K562 (cell line): ENCODE data around the gene AP1B1. TPM values are rescaled to one million over a fixed set of nuclear protein-coding genes. Genes with fewer than 3 reads are reported as not detected.

Source experiments
- BRD4 ChIP-seq: fragments of 200-600 bp; sonication (generic); IDR thresholded peaks from 2 replicates; pipeline ENCODE4 v1.6.1; 2017; ENCODE audit warnings: inconsistent platforms
- CBX8 ChIP-seq: fragments of 200-600 bp; sonication (generic); IDR thresholded peaks from 2 replicates; pipeline ENCODE4 v1.6.1; 2012; ENCODE audit warnings: borderline replicate concordance, mixed run types, low read depth, mild to moderate bottlenecking, moderate library complexity, mixed read lengths, low read length, control low read depth, inconsistent platforms; ENCODE audit not compliant: poor library complexity, severe bottlenecking; ENCODE audit errors: extremely low read depth
- CSDE1 ChIP-seq, 2 experiments: fragments of 450-650 bp; IDR thresholded peaks; 2 replicates each; pipeline ENCODE4 v1.6.1; 2016; ENCODE audit warnings: mild to moderate bottlenecking in 1 of 2
- ELF2 ChIP-seq: fragments of 250-450 bp; sonication (Bioruptor Pico); IDR thresholded peaks from 2 replicates; pipeline ENCODE4 v1.5.0; 2021; ENCODE audit warnings: mild to moderate bottlenecking
- ETV1 ChIP-seq: fragments of 450-650 bp; conservative IDR thresholded peaks from 2 replicates; pipeline ENCODE4 v1.6.1; 2016; ENCODE audit warnings: missing genetic modification characterization, control low read depth, low read depth, missing compliant biosample characterization
- HDGF ChIP-seq: fragments of 450-650 bp; IDR thresholded peaks from 2 replicates; pipeline ENCODE4 v1.6.1; 2016
- HLTF ChIP-seq: fragments of 450-650 bp; IDR thresholded peaks from 2 replicates; pipeline ENCODE4 v1.6.1; 2016
- ILF3 ChIP-seq: fragments of 450-650 bp; IDR thresholded peaks from 2 replicates; pipeline ENCODE4 v1.6.1; 2018; ENCODE audit warnings: antibody characterized with exemption, mild to moderate bottlenecking, moderate library complexity, borderline replicate concordance
- JUNB ChIP-seq: fragments of 450-650 bp; formaldehyde crosslinking; conservative IDR thresholded peaks from 2 replicates; pipeline ENCODE4 v1.4.0; 2020; ENCODE audit warnings: mild to moderate bottlenecking
- KDM1A ChIP-seq, 2 experiments: fragments of 450-650 bp; IDR thresholded peaks; 2 replicates each; pipeline ENCODE4 v1.6.1; 2016; ENCODE audit warnings: mild to moderate bottlenecking in 2 of 2
- NEUROD1 ChIP-seq: fragments of 150-350 bp; IDR thresholded peaks from 2 replicates; pipeline ENCODE4 v1.6.1; 2014; ENCODE audit warnings: borderline replicate concordance, low read length, low read depth; ENCODE audit not compliant: partially characterized antibody
- NUFIP1 ChIP-seq: fragments of 450-650 bp; IDR thresholded peaks from 2 replicates; pipeline ENCODE4 v1.6.1; 2018; ENCODE audit not compliant: partially characterized antibody
- SIN3A ChIP-seq, 2 experiments: fragments of 150-350 bp in 1 of 2; IDR thresholded peaks; 2 replicates each; pipeline ENCODE4 v1.6.1; 2011 to 2016; ENCODE audit warnings: borderline replicate concordance in 2 of 2, low read depth in 2 of 2, low read length in 2 of 2, mild to moderate bottlenecking in 2 of 2, moderate library complexity in 2 of 2; ENCODE audit not compliant: control insufficient read depth in 1 of 2
- SIN3B ChIP-seq: fragments of 450-650 bp; IDR thresholded peaks from 2 replicates; pipeline ENCODE4 v1.6.1; 2017; ENCODE audit warnings: low read depth, mild to moderate bottlenecking, moderate library complexity
- ZBED1 ChIP-seq: IDR thresholded peaks from 2 replicates; pipeline ENCODE4 v1.6.1; 2014
- ZKSCAN3 ChIP-seq: fragments of 250-450 bp; sonication (Bioruptor Pico); IDR thresholded peaks from 2 replicates; pipeline ENCODE4 v1.4.0; 2020
- ZNF253 ChIP-seq: fragments of 250-450 bp; sonication (Bioruptor Pico); conservative IDR thresholded peaks from 2 replicates; pipeline ENCODE4 v1.6.1; 2021; ENCODE audit warnings: mild to moderate bottlenecking
- polyA plus RNA-seq, 8 experiments: library from polyadenylated mRNA; depleted of rRNA in 4 of 8; stranded (reverse) in 5 of 8; unstranded in 3 of 8; fragments of >200 nt; fragmentation: Nextera tagmentation in 2 of 8; fragmentation: Illumina TruSeq in 1 of 8; extraction: Ambion mirVana in 2 of 8; extraction: Trizol in 1 of 8; gene quantifications; 2 replicates each; pipeline versions ENCODE4 v1.2.1 to v1.2.3, GENCODE V29; 2011 to 2014; ENCODE audit warnings: inconsistent platforms in 1 of 8, missing spikeins in 1 of 8
- total RNA-seq, 7 experiments: library from RNA; depleted of rRNA in 6 of 7; stranded (reverse); fragments of >200 nt in 6 of 7; fragmentation: Illumina TruSeq in 2 of 7; extraction: Trizol in 2 of 7; gene quantifications; 2 replicates each; pipeline versions ENCODE4 v1.2.1 to v1.2.3, GENCODE V29; 2011 to 2021; ENCODE audit warnings: low replicate concordance in 1 of 7
- TF ChIP-seq, protein P1 (sequence below): fragments of 250-450 bp; sonication (Bioruptor Pico); IDR thresholded peaks from 2 replicates; pipeline ENCODE4 v1.4.0; 2020; ENCODE audit warnings: mild to moderate bottlenecking, moderate library complexity
- TF ChIP-seq, protein P2 (sequence below), 3 experiments: fragments of 200-800 bp in 1 of 3; sonication (Bioruptor generic) in 1 of 3; sonication (generic) in 1 of 3; formaldehyde crosslinking in 1 of 3; IDR thresholded peaks; 2 replicates each; pipeline versions ENCODE4 v1.6.1 to v1.8.0; 2016 to 2022; ENCODE audit warnings: mild to moderate bottlenecking in 2 of 3, missing compliant biosample characterization in 2 of 3, missing genetic modification characterization in 2 of 3, missing genetic modification reagents in 1 of 3
- TF ChIP-seq, protein P3 (sequence below): IDR thresholded peaks from 3 replicates; pipeline ENCODE4 v1.6.1; 2011; ENCODE audit warnings: borderline replicate concordance, mild to moderate bottlenecking; ENCODE audit not compliant: insufficient read length, insufficient read depth
- TF ChIP-seq, protein P4 (sequence below), 2 experiments: fragments of 450-650 bp in 1 of 2; sonication (generic) in 1 of 2; formaldehyde crosslinking; conservative IDR thresholded peaks; 2 replicates each; pipeline versions ENCODE4 v1.4.0 to v1.8.1; 2020 to 2022; ENCODE audit warnings: mild to moderate bottlenecking in 1 of 2, missing genetic modification reagents in 1 of 2
- TF ChIP-seq, protein P5 (sequence below): IDR thresholded peaks from 2 replicates; pipeline ENCODE4 v1.6.1; 2014; ENCODE audit warnings: antibody characterized with exemption

The AP1B1 gene
- total and polyA plus RNA-seq, 9 of the 15 experiments (the other 6 are each of a cell fraction or from before 2014, with no cell fraction given), result 1.2 to 60.9 (median 30.1) TPM

DNA sequence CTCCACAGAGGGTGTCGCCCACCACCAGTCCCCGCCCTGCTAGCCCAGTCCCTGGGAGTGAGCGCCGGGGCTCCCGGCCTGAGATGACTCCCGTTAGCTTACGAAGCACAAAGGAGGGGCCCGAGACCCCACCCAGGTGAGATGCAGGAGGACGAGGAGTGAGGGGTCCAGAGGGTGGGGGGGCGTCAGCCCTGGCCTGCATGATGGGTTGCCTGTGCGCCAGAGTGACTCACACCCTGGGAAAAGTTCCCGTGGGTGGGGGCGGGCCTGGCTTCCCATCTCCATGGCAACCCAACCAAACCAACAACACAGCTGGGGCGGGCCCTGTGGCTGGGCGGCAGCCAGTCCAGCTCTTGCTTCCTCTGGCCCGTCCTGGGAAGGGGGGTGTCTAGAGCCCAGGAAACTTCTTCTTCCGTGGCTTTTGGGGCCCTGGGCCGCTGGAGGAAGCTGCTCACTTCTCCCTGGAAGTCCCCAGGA, 77.5 kb downstream of the AP1B1 start (continued):
- TF ChIP-seq, protein P1, sequence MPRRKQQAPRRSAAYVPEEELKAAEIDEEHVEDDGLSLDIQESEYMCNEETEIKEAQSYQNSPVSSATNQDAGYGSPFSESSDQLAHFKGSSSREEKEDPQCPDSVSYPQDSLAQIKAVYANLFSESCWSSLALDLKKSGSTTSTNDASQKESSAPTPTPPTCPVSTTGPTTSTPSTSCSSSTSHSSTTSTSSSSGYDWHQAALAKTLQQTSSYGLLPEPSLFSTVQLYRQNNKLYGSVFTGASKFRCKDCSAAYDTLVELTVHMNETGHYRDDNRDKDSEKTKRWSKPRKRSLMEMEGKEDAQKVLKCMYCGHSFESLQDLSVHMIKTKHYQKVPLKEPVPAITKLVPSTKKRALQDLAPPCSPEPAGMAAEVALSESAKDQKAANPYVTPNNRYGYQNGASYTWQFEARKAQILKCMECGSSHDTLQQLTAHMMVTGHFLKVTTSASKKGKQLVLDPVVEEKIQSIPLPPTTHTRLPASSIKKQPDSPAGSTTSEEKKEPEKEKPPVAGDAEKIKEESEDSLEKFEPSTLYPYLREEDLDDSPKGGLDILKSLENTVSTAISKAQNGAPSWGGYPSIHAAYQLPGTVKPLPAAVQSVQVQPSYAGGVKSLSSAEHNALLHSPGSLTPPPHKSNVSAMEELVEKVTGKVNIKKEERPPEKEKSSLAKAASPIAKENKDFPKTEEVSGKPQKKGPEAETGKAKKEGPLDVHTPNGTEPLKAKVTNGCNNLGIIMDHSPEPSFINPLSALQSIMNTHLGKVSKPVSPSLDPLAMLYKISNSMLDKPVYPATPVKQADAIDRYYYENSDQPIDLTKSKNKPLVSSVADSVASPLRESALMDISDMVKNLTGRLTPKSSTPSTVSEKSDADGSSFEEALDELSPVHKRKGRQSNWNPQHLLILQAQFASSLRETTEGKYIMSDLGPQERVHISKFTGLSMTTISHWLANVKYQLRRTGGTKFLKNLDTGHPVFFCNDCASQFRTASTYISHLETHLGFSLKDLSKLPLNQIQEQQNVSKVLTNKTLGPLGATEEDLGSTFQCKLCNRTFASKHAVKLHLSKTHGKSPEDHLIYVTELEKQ (CRISPR knock-in tag), result no peak
- TF ChIP-seq, protein P2, sequence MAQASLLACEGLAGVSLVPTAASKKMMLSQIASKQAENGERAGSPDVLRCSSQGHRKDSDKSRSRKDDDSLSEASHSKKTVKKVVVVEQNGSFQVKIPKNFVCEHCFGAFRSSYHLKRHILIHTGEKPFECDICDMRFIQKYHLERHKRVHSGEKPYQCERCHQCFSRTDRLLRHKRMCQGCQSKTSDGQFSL (CRISPR knock-in tag; IDR thresholded peaks at IDR 0.05), result peak; percentile 95
- TF ChIP-seq, protein P2 (tag; IDR thresholded peaks at IDR 0.05), result no peak
- no peak for TF ChIP-seq ZKSCAN3 (CRISPR knock-in tag)
- TF ChIP-seq, protein P3, sequence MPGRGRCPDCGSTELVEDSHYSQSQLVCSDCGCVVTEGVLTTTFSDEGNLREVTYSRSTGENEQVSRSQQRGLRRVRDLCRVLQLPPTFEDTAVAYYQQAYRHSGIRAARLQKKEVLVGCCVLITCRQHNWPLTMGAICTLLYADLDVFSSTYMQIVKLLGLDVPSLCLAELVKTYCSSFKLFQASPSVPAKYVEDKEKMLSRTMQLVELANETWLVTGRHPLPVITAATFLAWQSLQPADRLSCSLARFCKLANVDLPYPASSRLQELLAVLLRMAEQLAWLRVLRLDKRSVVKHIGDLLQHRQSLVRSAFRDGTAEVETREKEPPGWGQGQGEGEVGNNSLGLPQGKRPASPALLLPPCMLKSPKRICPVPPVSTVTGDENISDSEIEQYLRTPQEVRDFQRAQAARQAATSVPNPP, result no peak
- no peak for TF ChIP-seq ZBED1
- TF ChIP-seq, protein P4, sequence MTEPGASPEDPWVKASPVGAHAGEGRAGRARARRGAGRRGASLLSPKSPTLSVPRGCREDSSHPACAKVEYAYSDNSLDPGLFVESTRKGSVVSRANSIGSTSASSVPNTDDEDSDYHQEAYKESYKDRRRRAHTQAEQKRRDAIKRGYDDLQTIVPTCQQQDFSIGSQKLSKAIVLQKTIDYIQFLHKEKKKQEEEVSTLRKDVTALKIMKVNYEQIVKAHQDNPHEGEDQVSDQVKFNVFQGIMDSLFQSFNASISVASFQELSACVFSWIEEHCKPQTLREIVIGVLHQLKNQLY (CRISPR knock-in tag; conservative IDR thresholded peaks at IDR 0.05), result no peak
- TF ChIP-seq SIN3A (IDR thresholded peaks at IDR 0.05; ENCODE audit: borderline replicate concordance in 2 of 2, control insufficient read depth in 1 of 2, low read depth in 2 of 2, low read length in 2 of 2), result peak; percentile 49 to 73; a peak in 2 of 4 replicates
- TF ChIP-seq CSDE1 (IDR thresholded peaks at IDR 0.05), result peak in 1 of 2 experiments; percentile 65; a peak in 1 of 4 replicates
- TF ChIP-seq BRD4, result no peak
- TF ChIP-seq KDM1A (IDR thresholded peaks at IDR 0.05), result no peak
- TF ChIP-seq ILF3, result no peak
- TF ChIP-seq ETV1, result no peak
- TF ChIP-seq JUNB, result no peak
- TF ChIP-seq NUFIP1, result no peak
- TF ChIP-seq SIN3B, result no peak
- no peak for TF ChIP-seq ELF2 (CRISPR knock-in tag)
- TF ChIP-seq CBX8, result no peak
- TF ChIP-seq, protein P5, sequence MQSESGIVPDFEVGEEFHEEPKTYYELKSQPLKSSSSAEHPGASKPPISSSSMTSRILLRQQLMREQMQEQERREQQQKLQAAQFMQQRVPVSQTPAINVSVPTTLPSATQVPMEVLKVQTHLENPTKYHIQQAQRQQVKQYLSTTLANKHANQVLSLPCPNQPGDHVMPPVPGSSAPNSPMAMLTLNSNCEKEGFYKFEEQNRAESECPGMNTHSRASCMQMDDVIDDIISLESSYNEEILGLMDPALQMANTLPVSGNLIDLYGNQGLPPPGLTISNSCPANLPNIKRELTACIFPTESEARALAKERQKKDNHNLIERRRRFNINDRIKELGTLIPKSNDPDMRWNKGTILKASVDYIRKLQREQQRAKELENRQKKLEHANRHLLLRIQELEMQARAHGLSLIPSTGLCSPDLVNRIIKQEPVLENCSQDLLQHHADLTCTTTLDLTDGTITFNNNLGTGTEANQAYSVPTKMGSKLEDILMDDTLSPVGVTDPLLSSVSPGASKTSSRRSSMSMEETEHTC, result no peak
- peak; percentile 50 for TF ChIP-seq NEUROD1
- no peak for TF ChIP-seq ZNF253 (CRISPR knock-in tag)
- no peak for TF ChIP-seq HLTF
- no peak for TF ChIP-seq HDGF
